HEK293 (cell line): ENCODE results near the gene EIF4E1B.

Source experiments
- KLF9 ChIP-seq: fragments of 450-650 bp; formaldehyde crosslinking; IDR thresholded peaks from 2 replicates; pipeline ENCODE4 v1.5.1; 2016; ENCODE audit warnings: missing biosample characterization, missing genetic modification characterization, low read depth
- PRDM1 ChIP-seq: fragments of 450-650 bp; formaldehyde crosslinking; IDR thresholded peaks from 2 replicates; pipeline ENCODE4; 2016; ENCODE audit warnings: missing biosample characterization, missing genetic modification characterization
- YY1 ChIP-seq: fragments of 450-650 bp; formaldehyde crosslinking; IDR thresholded peaks from 2 replicates; pipeline ENCODE4 v1.5.1; 2018; ENCODE audit warnings: missing biosample characterization, missing genetic modification characterization
- ZBTB17 ChIP-seq: fragments of 450-650 bp; formaldehyde crosslinking; IDR thresholded peaks from 2 replicates; pipeline ENCODE4 v1.5.1; 2016; ENCODE audit warnings: missing biosample characterization, missing genetic modification characterization
- ZNF121 ChIP-seq: fragments of 450-650 bp; formaldehyde crosslinking; IDR thresholded peaks from 2 replicates; pipeline ENCODE4 v1.5.1; 2016; ENCODE audit warnings: missing biosample characterization, missing genetic modification characterization
- ZNF211 ChIP-seq: fragments of 450-650 bp; formaldehyde crosslinking; IDR thresholded peaks from 2 replicates; pipeline ENCODE4 v1.5.1; 2016; ENCODE audit warnings: low read depth, missing biosample characterization, missing genetic modification characterization
- ZNF350 ChIP-seq: fragments of 450-650 bp; formaldehyde crosslinking; IDR thresholded peaks from 2 replicates; pipeline ENCODE4 v1.5.0; 2017; ENCODE audit warnings: missing biosample characterization, mild to moderate bottlenecking, missing genetic modification characterization
- ZNF629 ChIP-seq: fragments of 450-650 bp; formaldehyde crosslinking; IDR thresholded peaks from 2 replicates; pipeline ENCODE4 v1.5.1; 2017; ENCODE audit warnings: missing biosample characterization, missing genetic modification characterization
- ZSCAN30 ChIP-seq: fragments of 450-650 bp; IDR thresholded peaks from 2 replicates; pipeline ENCODE4 v1.5.1; 2018; ENCODE audit warnings: missing biosample characterization, mild to moderate bottlenecking, missing genetic modification characterization, moderate library complexity
- TF ChIP-seq, protein P1 (sequence below): fragments of 450-650 bp; formaldehyde crosslinking; IDR thresholded peaks from 2 replicates; pipeline ENCODE4 v1.5.1; 2016; ENCODE audit warnings: missing biosample characterization, missing genetic modification characterization
- TF ChIP-seq, protein P2 (sequence below): fragments of 450-650 bp; formaldehyde crosslinking; optimal IDR thresholded peaks from 2 replicates; pipeline ENCODE3; 2016; ENCODE audit warnings: missing biosample characterization, mild to moderate bottlenecking, missing genetic modification characterization
- TF ChIP-seq, protein P3 (sequence below): fragments of 450-650 bp; formaldehyde crosslinking; IDR thresholded peaks from 2 replicates; pipeline ENCODE4 v1.5.1; 2016; ENCODE audit warnings: missing biosample characterization, missing genetic modification characterization, borderline replicate concordance
- TF ChIP-seq, protein P4 (sequence below): fragments of 450-650 bp; formaldehyde crosslinking; conservative IDR thresholded peaks from 2 replicates; pipeline ENCODE4 v1.5.1; 2016; ENCODE audit warnings: low read depth, missing biosample characterization, missing genetic modification characterization

DNA sequence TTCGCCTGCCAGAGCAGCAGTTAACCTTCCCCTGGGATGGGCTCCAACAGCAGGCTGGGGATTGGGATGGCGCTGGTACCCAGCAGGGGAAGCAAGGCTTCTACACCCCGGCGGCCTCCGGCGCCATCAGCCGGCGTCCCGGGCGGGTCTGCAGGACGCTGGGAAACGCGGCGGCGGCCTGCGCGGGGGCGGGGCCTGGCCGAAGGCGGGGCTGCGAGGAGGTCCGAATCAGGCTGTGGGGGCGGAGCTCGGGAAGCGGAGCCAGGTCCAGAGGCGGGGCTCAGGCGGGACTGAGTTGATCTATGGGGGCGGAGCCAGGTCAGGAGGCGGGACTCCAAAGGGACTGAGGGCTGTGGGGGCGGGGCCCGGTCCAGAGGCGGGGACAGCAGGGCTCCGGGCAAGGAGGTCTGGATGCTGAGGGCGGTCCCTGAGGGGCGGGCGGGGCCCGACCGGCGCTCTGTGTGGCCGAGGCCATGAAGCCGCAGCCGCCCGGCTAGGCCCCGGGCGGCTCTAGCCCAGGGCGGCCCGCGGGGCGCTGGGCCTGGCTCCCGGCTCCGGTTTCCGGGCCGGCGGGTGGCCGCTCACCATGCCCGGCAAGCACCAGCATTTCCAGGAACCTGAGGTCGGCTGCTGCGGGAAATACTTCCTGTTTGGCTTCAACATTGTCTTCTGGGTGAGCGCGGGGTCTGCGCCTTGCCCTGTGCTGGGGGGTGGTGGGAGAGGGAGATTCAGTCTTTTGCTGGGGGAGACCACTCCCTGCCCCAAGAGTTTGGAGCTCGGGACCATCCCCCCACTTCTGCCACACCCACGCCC is 16.8 kb downstream of the EIF4E1B start, which contains the start of gene TSPAN17:
- TF ChIP-seq, protein P1, sequence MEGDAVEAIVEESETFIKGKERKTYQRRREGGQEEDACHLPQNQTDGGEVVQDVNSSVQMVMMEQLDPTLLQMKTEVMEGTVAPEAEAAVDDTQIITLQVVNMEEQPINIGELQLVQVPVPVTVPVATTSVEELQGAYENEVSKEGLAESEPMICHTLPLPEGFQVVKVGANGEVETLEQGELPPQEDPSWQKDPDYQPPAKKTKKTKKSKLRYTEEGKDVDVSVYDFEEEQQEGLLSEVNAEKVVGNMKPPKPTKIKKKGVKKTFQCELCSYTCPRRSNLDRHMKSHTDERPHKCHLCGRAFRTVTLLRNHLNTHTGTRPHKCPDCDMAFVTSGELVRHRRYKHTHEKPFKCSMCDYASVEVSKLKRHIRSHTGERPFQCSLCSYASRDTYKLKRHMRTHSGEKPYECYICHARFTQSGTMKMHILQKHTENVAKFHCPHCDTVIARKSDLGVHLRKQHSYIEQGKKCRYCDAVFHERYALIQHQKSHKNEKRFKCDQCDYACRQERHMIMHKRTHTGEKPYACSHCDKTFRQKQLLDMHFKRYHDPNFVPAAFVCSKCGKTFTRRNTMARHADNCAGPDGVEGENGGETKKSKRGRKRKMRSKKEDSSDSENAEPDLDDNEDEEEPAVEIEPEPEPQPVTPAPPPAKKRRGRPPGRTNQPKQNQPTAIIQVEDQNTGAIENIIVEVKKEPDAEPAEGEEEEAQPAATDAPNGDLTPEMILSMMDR, result peak; percentile 39; the same call in 1 of the 2 replicates
- TF ChIP-seq, protein P2, sequence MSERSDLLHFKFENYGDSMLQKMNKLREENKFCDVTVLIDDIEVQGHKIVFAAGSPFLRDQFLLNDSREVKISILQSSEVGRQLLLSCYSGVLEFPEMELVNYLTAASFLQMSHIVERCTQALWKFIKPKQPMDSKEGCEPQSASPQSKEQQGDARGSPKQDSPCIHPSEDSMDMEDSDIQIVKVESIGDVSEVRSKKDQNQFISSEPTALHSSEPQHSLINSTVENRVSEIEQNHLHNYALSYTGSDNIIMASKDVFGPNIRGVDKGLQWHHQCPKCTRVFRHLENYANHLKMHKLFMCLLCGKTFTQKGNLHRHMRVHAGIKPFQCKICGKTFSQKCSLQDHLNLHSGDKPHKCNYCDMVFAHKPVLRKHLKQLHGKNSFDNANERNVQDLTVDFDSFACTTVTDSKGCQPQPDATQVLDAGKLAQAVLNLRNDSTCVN (tag by site-specific recombination), result peak; percentile 20
- TF ChIP-seq ZNF350 (tag by site-specific recombination), result no peak
- no peak for TF ChIP-seq ZNF121 (tag by site-specific recombination)
- TF ChIP-seq ZSCAN30 (tag by site-specific recombination), result peak; percentile 80; the same call in 1 of the 2 replicates
- TF ChIP-seq, protein P3, sequence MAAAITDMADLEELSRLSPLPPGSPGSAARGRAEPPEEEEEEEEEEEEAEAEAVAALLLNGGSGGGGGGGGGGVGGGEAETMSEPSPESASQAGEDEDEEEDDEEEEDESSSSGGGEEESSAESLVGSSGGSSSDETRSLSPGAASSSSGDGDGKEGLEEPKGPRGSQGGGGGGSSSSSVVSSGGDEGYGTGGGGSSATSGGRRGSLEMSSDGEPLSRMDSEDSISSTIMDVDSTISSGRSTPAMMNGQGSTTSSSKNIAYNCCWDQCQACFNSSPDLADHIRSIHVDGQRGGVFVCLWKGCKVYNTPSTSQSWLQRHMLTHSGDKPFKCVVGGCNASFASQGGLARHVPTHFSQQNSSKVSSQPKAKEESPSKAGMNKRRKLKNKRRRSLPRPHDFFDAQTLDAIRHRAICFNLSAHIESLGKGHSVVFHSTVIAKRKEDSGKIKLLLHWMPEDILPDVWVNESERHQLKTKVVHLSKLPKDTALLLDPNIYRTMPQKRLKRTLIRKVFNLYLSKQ (tag by site-specific recombination), result no peak
- TF ChIP-seq, protein P4, sequence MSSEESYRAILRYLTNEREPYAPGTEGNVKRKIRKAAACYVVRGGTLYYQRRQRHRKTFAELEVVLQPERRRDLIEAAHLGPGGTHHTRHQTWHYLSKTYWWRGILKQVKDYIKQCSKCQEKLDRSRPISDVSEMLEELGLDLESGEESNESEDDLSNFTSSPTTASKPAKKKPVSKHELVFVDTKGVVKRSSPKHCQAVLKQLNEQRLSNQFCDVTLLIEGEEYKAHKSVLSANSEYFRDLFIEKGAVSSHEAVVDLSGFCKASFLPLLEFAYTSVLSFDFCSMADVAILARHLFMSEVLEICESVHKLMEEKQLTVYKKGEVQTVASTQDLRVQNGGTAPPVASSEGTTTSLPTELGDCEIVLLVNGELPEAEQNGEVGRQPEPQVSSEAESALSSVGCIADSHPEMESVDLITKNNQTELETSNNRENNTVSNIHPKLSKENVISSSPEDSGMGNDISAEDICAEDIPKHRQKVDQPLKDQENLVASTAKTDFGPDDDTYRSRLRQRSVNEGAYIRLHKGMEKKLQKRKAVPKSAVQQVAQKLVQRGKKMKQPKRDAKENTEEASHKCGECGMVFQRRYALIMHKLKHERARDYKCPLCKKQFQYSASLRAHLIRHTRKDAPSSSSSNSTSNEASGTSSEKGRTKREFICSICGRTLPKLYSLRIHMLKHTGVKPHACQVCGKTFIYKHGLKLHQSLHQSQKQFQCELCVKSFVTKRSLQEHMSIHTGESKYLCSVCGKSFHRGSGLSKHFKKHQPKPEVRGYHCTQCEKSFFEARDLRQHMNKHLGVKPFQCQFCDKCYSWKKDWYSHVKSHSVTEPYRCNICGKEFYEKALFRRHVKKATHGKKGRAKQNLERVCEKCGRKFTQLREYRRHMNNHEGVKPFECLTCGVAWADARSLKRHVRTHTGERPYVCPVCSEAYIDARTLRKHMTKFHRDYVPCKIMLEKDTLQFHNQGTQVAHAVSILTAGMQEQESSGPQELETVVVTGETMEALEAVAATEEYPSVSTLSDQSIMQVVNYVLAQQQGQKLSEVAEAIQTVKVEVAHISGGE, result no peak
- no peak for TF ChIP-seq ZNF211 (tag by site-specific recombination)
- no peak for TF ChIP-seq PRDM1 (tag by site-specific recombination)
- TF ChIP-seq ZBTB17 (tag by site-specific recombination), result peak; percentile 58
- peak; percentile 31; the same call in 1 of the 2 replicates for TF ChIP-seq YY1 (tag by site-specific recombination)
- no peak for TF ChIP-seq ZNF629 (tag by site-specific recombination)
- TF ChIP-seq KLF9 (tag by site-specific recombination), result peak; percentile 60
